Measurements from ENCODE around the gene SLC6A20.
"Not testable (repeated sequence)": the region's sequence is repeated elsewhere in the genome, so short reads cannot be mapped to it uniquely, and the experiment has no call there.

Gene SLC6A20

GRCh38 chr3:45756055-45756454 lies 40.3 kb downstream of the SLC6A20 start:
- DNase-seq: no peak

- no peak for DNase-seq
Observed at GRCh38 chr3:45754461-45754860, 41.9 kb downstream of the SLC6A20 start.

GRCh38 chr3:45753095-45753494 lies 43.2 kb downstream of the SLC6A20 start:
- DNase-seq: no peak

GRCh38 chr3:45751537-45752242 lies 44.6 kb downstream of the SLC6A20 start:
- no peak for DNase-seq

GRCh38 chr3:45749880-45750279 lies 46.5 kb downstream of the SLC6A20 start:
- no peak for DNase-seq

- DNase-seq: not testable (repeated sequence)
Observed at GRCh38 chr3:45749036-45749600, 47.2 kb downstream of the SLC6A20 start.

- DNase-seq: no peak
Observed at GRCh38 chr3:45748068-45748467, 48.3 kb downstream of the SLC6A20 start.

- no peak for DNase-seq
Observed at GRCh38 chr3:45746777-45747622, 49.3 kb downstream of the SLC6A20 start.

- no peak for DNase-seq
Observed at GRCh38 chr3:45746165-45746776, 50.1 kb downstream of the SLC6A20 start.

GRCh38 chr3:45742461-45743089 lies 53.8 kb downstream of the SLC6A20 start:
- no peak for DNase-seq

GRCh38 chr3:45741742-45742460 lies 54.4 kb downstream of the SLC6A20 start:
- DNase-seq: no peak

GRCh38 chr3:45741247-45741646 lies 55.1 kb downstream of the SLC6A20 start:
- DNase-seq: no peak

- no peak for DNase-seq
Observed at GRCh38 chr3:45739991-45740390, 56.3 kb downstream of the SLC6A20 start.

- no peak for DNase-seq
Observed at GRCh38 chr3:45737234-45737633, 59.1 kb downstream of the SLC6A20 start.

- DNase-seq: no peak
Observed at GRCh38 chr3:45736707-45737106, 59.6 kb downstream of the SLC6A20 start.

- DNase-seq: no peak
Observed at GRCh38 chr3:45730409-45731154, 65.8 kb downstream of the SLC6A20 start.

GRCh38 chr3:45729614-45730013 lies 66.7 kb downstream of the SLC6A20 start:
- no peak for DNase-seq

GRCh38 chr3:45724911-45725310 lies 71.4 kb downstream of the SLC6A20 start:
- DNase-seq: peak in 1 of 2 experiments; percentile 23

GRCh38 chr3:45719655-45720487 lies 76.5 kb downstream of the SLC6A20 start:
- DNase-seq: no peak

- no peak for DNase-seq
Observed at GRCh38 chr3:45716790-45717336, 79.5 kb downstream of the SLC6A20 start.
